Measurements from ENCODE around the gene LDLRAD4.

GRCh38 chr18:13627639-13628038, 409.1 kb downstream of the LDLRAD4 start:
- TF ChIP-seq EZH2phosphoT487 (conservative IDR thresholded peaks at IDR 0.05; ENCODE audit: low read length): no peak
- TF ChIP-seq, protein P1, sequence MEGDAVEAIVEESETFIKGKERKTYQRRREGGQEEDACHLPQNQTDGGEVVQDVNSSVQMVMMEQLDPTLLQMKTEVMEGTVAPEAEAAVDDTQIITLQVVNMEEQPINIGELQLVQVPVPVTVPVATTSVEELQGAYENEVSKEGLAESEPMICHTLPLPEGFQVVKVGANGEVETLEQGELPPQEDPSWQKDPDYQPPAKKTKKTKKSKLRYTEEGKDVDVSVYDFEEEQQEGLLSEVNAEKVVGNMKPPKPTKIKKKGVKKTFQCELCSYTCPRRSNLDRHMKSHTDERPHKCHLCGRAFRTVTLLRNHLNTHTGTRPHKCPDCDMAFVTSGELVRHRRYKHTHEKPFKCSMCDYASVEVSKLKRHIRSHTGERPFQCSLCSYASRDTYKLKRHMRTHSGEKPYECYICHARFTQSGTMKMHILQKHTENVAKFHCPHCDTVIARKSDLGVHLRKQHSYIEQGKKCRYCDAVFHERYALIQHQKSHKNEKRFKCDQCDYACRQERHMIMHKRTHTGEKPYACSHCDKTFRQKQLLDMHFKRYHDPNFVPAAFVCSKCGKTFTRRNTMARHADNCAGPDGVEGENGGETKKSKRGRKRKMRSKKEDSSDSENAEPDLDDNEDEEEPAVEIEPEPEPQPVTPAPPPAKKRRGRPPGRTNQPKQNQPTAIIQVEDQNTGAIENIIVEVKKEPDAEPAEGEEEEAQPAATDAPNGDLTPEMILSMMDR (IDR thresholded peaks at IDR 0.05; ENCODE audit: insufficient read depth, low read length, poor library complexity, severe bottlenecking): no peak

Data from SU-DHL-6 (cell line).